Stomach (tissue), 9 donors: ENCODE measurements around the gene CLCN2. TPM values are rescaled to one million over a fixed set of nuclear protein-coding genes. Genes with fewer than 3 reads are reported as not detected.

ENCODE experiments used
- DNase-seq, 2 donors: peaks; one replicate each; pipeline versions ENCODE4 v3.0.0 to v3.0.0-alpha.2; 2013 to 2019
- H3K27ac ChIP-seq, 5 donors: fragments of 200-600 bp in 4 of 5; sonication (generic) in 4 of 5; one replicate each; pipeline ENCODE4 v1.5.1; 2013 to 2019; ENCODE audit warnings: mild to moderate bottlenecking in 1 of 5, moderate library complexity in 1 of 5
- H3K27me3 ChIP-seq, 3 donors: fragments of 200-600 bp; sonication (generic); one replicate each; pipeline ENCODE4 v1.5.1; 2017 to 2019; ENCODE audit warnings: mixed run types in 1 of 3
- H3K36me3 ChIP-seq, 4 donors: fragments of 200-600 bp; sonication (generic); 1 replicate in 3 of 4; 2 replicates in 1 of 4; pipeline ENCODE4 v1.5.1; 2016 to 2019
- H3K4me1 ChIP-seq, 4 donors: fragments of 200-600 bp; sonication (generic); one replicate each; pipeline ENCODE4 v1.5.1; 2016 to 2019
- H3K4me3 ChIP-seq, 4 donors: fragments of 200-600 bp; sonication (generic) in 3 of 4; one replicate each; pipeline ENCODE4 v1.5.1; 2016 to 2019; ENCODE audit warnings: mild to moderate bottlenecking in 1 of 4
- H3K9me3 ChIP-seq, 4 donors: fragments of 200-600 bp; sonication (generic); one replicate each; pipeline ENCODE4 v1.5.1; 2016 to 2019
- EP300 ChIP-seq: sonication (generic); formaldehyde crosslinking; IDR thresholded peaks from one replicate; pipeline ENCODE4 v1.6.1; 2017; ENCODE audit warnings: antibody characterized with exemption
- POLR2A ChIP-seq, 4 donors: fragments of 450-650 bp; IDR thresholded peaks; one replicate each; pipeline ENCODE4 v1.6.1; 2016; ENCODE audit warnings: antibody characterized with exemption in 4 of 4, control low read depth in 2 of 4, mild to moderate bottlenecking in 1 of 4, moderate library complexity in 1 of 4
- POLR2AphosphoS5 ChIP-seq, 3 donors: sonication (generic); formaldehyde crosslinking; IDR thresholded peaks; one replicate each; pipeline ENCODE4 v1.6.1; 2016; ENCODE audit warnings: antibody characterized with exemption in 3 of 3
- WGBS, 5 donors: extraction: QIAGEN DNeasy Blood & Tissue Kit in 3 of 5; methylation state at CpG; one replicate each; pipeline versions ENCODE4 v1.1.5 to v1.1.7; 2013 to 2018; 5-methylcytosine and 5-hydroxymethylcytosine counted together
- intact Hi-C: fragments of 100-400 bp; cut with DNase I; formaldehyde crosslinking; loops from one replicate; pipeline ENCODE4 v1.15.1; 2023; ENCODE audit warnings: low total_unique reads
- polyA plus RNA-seq, 3 donors: library from polyadenylated mRNA; stranded (reverse); fragments of 200-250 nt; gene quantifications; one replicate each; pipeline ENCODE4 v1.2.3, GENCODE V29; 2013
- total RNA-seq, 5 donors: library from RNA; depleted of rRNA; stranded (reverse); fragments of >200 nt; gene quantifications; one replicate each; pipeline versions ENCODE4 v1.1.0 to v1.2.3, GENCODE V29; 2014 to 2016
- TF ChIP-seq, protein P1 (sequence below), 7 experiments: fragments of 450-650 bp in 4 of 7; fragments of 200-600 bp in 3 of 7; sonication (generic) in 3 of 7; IDR thresholded peaks; one replicate each; pipeline ENCODE4 v1.5.1; 2016 to 2019; ENCODE audit warnings: antibody characterized with exemption in 7 of 7, control low read depth in 2 of 7, mild to moderate bottlenecking in 1 of 7
- donor health status: healthy with polysubstance abuse.
- donor health status: Bipolar disorder and iron deficiency.
- donor health status: healthy.

Gene CLCN2
- total and polyA plus RNA-seq, 8 donors, result 2.1 to 34.5 (median 5.1) TPM

GRCh38 chr3:184333700-184334099 is 27.7 kb downstream of the CLCN2 start:
- Histone ChIP-seq H3K4me1 (peaks cover 26 to 68% (median 33%) of the 10 kb centered on the region in 4 donors), H3K9me3 (no peaks in the 10 kb centered on the region), H3K27ac (peak overlapping the region in 4 of 5 donors; percentile 21 to 99 (median 78)), H3K36me3 (peaks cover 60 to 67% (median 66%) of the 10 kb centered on the region in 4 donors), H3K4me3 (no peak overlapping the region), H3K27me3 (no peaks in the 10 kb centered on the region)
- intact Hi-C loops, result no loop called here
- WGBS, 5 donors, result 74 to 84% (median 81%) methylated on average over 2 to 3 of the region's 3 CpGs
- TF ChIP-seq EP300 (no peak), POLR2A (IDR thresholded peaks at IDR 0.05) (no peak), POLR2AphosphoS5 (IDR thresholded peaks at IDR 0.05) (no peak)
- TF ChIP-seq, protein P1, sequence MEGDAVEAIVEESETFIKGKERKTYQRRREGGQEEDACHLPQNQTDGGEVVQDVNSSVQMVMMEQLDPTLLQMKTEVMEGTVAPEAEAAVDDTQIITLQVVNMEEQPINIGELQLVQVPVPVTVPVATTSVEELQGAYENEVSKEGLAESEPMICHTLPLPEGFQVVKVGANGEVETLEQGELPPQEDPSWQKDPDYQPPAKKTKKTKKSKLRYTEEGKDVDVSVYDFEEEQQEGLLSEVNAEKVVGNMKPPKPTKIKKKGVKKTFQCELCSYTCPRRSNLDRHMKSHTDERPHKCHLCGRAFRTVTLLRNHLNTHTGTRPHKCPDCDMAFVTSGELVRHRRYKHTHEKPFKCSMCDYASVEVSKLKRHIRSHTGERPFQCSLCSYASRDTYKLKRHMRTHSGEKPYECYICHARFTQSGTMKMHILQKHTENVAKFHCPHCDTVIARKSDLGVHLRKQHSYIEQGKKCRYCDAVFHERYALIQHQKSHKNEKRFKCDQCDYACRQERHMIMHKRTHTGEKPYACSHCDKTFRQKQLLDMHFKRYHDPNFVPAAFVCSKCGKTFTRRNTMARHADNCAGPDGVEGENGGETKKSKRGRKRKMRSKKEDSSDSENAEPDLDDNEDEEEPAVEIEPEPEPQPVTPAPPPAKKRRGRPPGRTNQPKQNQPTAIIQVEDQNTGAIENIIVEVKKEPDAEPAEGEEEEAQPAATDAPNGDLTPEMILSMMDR (IDR thresholded peaks at IDR 0.05), result no peak
- DNase-seq, result no peak

DNA sequence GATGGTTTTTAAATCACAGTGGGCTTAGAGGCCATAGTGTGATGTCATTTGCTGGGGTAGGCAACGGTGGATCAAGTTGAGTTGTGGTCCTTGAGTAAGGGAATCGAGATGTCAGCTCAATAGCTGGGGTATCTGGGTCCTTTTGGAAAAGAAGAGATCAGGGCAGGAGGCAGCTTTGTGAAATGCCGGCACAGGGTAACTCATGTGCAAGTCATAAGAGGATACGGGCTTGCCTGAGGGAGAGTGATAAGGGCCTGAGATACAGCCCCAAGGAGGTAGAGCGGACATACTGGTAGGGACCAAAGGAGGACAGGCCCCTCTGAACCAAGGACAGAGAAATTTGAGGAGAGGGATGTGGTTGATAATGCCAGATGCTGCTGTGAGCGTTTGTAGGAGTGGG is 28.2 kb downstream of the CLCN2 start:
- Histone ChIP-seq H3K4me3 (no peak overlapping the region), H3K27ac (peak overlapping the region in 4 of 5 donors; percentile 24 to 99 (median 78)), H3K36me3 (peaks cover 65 to 72% (median 72%) of the 10 kb centered on the region in 4 donors), H3K27me3 (no peaks in the 10 kb centered on the region), H3K9me3 (no peaks in the 10 kb centered on the region), H3K4me1 (peaks cover 21 to 63% (median 28%) of the 10 kb centered on the region in 4 donors)
- DNase-seq, result no peak
- no peak for TF ChIP-seq EP300
- TF ChIP-seq POLR2A (IDR thresholded peaks at IDR 0.05), result no peak
- TF ChIP-seq, protein P1 (IDR thresholded peaks at IDR 0.05), result no peak
- TF ChIP-seq POLR2AphosphoS5 (IDR thresholded peaks at IDR 0.05), result no peak
- WGBS, 5 donors, result 72 to 79% (median 78%) methylated on average over 6 of the region's 6 CpGs
- intact Hi-C loops, result no loop called here

DNA sequence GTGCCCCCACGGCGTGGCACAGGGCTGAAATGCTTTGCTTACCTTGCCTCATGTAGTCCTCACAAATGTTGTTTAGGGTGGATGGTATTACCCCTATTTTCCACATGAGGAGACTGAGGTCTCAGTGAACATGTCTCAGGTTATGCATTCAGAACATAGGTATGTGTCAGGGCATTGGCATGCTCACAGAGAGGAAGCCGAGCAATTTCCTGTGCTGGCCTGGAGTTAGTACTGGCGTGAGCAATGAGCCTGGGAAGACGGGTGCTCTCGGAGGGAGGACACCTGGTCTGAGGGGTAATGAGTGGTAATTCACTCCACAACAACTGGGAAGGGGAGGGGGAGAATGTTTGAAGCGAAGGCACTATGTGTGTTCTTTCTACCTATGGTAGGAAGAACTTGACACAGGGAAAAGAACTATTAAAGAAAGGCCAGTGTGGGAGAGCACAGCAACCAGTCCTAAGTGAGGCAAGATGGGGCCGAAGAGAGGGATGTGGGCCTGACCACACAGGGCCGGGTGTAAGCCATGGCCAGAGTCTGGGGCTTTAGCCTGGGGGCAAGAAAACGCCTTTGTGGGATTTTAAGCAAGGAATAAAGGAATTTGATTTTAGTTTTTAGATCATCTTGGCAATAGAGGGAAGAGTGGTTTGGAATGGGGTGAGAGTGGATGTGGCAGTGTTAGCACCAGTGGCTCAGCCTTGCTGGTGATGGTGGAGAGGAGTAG is 28.9 kb downstream of the CLCN2 start:
- H3K4me1 ChIP-seq, result peaks cover 15 to 56% (median 22%) of the 10 kb centered on the region in 4 donors
- WGBS, 5 donors, result 73 to 85% (median 79%) methylated on average over 10 of the region's 10 CpGs
- H3K27me3 ChIP-seq, result no peaks in the 10 kb centered on the region
- DNase-seq, result no peak
- H3K36me3 ChIP-seq, result peaks cover 71 to 79% (median 78%) of the 10 kb centered on the region in 4 donors
- intact Hi-C loops, result no loop called here
- no peak overlapping the region for H3K4me3 ChIP-seq
- no peaks in the 10 kb centered on the region for H3K9me3 ChIP-seq
- H3K27ac ChIP-seq, result peak overlapping the region in 4 of 5 donors; percentile 24 to 99 (median 78)
- TF ChIP-seq POLR2A (IDR thresholded peaks at IDR 0.05), result no peak
- peak in 1 of 3 donors; percentile 16 for TF ChIP-seq POLR2AphosphoS5 (IDR thresholded peaks at IDR 0.05)
- TF ChIP-seq, protein P1 (IDR thresholded peaks at IDR 0.05), result no peak
- TF ChIP-seq EP300, result no peak

DNA sequence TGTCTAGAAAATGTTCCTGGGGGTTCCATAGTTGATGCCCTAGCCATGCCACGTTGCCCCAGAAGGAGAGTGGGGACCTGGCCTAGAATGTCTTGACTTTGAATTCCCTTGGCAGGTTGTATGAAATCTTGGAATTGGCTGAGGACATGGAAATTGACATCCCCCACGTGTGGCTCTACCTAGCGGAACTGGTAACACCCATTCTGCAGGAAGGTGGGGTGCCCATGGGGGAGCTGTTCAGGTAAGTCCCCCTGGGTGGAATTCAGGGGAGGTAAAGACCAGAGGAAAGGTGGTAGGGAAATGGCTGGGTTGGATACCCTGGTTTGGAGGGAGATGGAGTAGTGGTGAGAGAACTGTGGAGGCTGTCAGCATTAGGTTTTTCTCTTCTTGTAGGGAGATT is 32.9 kb downstream of the CLCN2 start:
- TF ChIP-seq EP300 (no peak), POLR2AphosphoS5 (IDR thresholded peaks at IDR 0.05) (no peak), POLR2A (IDR thresholded peaks at IDR 0.05) (no peak)
- TF ChIP-seq, protein P1 (IDR thresholded peaks at IDR 0.05), result no peak
- WGBS, 5 donors, result 48 to 71% (median 56%) methylated on average over 3 of the region's 3 CpGs
- intact Hi-C loops, result no loop called here
- Histone ChIP-seq H3K9me3 (no peaks in the 10 kb centered on the region), H3K27ac (peak overlapping the region in 1 of 5 donors; percentile 11), H3K4me3 (no peak overlapping the region), H3K4me1 (peaks cover 0 to 21% (median 0%) of the 10 kb centered on the region in 4 donors), H3K27me3 (no peaks in the 10 kb centered on the region), H3K36me3 (peaks cover 92 to 100% (median 100%) of the 10 kb centered on the region in 4 donors)
- no peak for DNase-seq
